Omental fat pad (tissue), 4 donors: Measurements from ENCODE around the gene ZNF831. TPM values are rescaled to one million over a fixed set of nuclear protein-coding genes. Genes with fewer than 3 reads are reported as not detected.

Source experiments
- ATAC-seq: fragments of 150-250 bp; one replicate; pipeline ENCODE4 v1.9.1; 2016; ENCODE audit warnings: mild to moderate bottlenecking, moderate library complexity; ENCODE audit not compliant: low FRiP score
- DNase-seq: peaks from one replicate; pipeline ENCODE4 v3.0.0-alpha.2; 2019; ENCODE audit warnings: low spot score
- CTCF ChIP-seq, 3 donors: fragments of 450-650 bp; IDR thresholded peaks; one replicate each; pipeline ENCODE4 v1.5.1; 2016 to 2017; ENCODE audit warnings: antibody characterized with exemption in 3 of 3, mild to moderate bottlenecking in 3 of 3, moderate library complexity in 2 of 3
- total RNA-seq, 4 donors: library from RNA; depleted of rRNA; stranded (reverse); fragments of >200 nt; gene quantifications; one replicate each; pipeline ENCODE4 v1.1.0, GENCODE V29; 2016

The ZNF831 gene
- total RNA-seq, 4 donors from 2014 or later: 1.3 to 3.6 (median 2.0) TPM

- DNase-seq: no peak
- TF ChIP-seq CTCF (IDR thresholded peaks at IDR 0.05): no peak
- ATAC-seq: no peak
These were observed 60.6 kb downstream of the ZNF831 start for GRCh38 chr20:59224236-59224635.

- DNase-seq (no peak), ATAC-seq (no peak)
- TF ChIP-seq CTCF (IDR thresholded peaks at IDR 0.05): no peak
These were observed 66.8 kb downstream of the ZNF831 start for GRCh38 chr20:59230385-59230784.

GRCh38 chr20:59231124-59231804 is 67.6 kb downstream of the ZNF831 start:
- DNase-seq (no peak), ATAC-seq (no peak)
- no peak for TF ChIP-seq CTCF (IDR thresholded peaks at IDR 0.05)

GRCh38 chr20:59232618-59233017 is 69.0 kb downstream of the ZNF831 start:
- DNase-seq (no peak), ATAC-seq (no peak)
- TF ChIP-seq CTCF (IDR thresholded peaks at IDR 0.05): no peak

GRCh38 chr20:59235226-59235625 is 71.6 kb downstream of the ZNF831 start:
- TF ChIP-seq CTCF (IDR thresholded peaks at IDR 0.05): no peak

GRCh38 chr20:59240006-59240405 is 76.4 kb downstream of the ZNF831 start:
- no peak for ATAC-seq
- no peak for TF ChIP-seq CTCF (IDR thresholded peaks at IDR 0.05)
- DNase-seq: no peak

More at GRCh38 chr20:59235226-59235625, 71.6 kb downstream of the ZNF831 start:
- DNase-seq (no peak), ATAC-seq (no peak)
